GM12878 (cell line): Measurements from ENCODE around the gene G2E3. TPM values are rescaled to one million over a fixed set of nuclear protein-coding genes. Genes with fewer than 3 reads are reported as not detected.

Experiments
- ATAC-seq: fragments of 200-7000 bp; cut with Tn5 transposase; 3 replicates; pipeline ENCODE4 v1.9.1; 2020; ENCODE audit warnings: mild to moderate bottlenecking, moderate library complexity
- BruUV-seq: library from RNA; stranded (reverse); fragments of 400-500 nt; replicated peaks from 2 replicates; lab custom pipeline; 2021; lab: Mats Ljungman, UMichigan
- CTCF ChIA-PET: fragments of 300-600 bp; sonication (Branson Sonifier 250); formaldehyde crosslinking; extraction: SDS; loops from one replicate; lab custom pipeline; 2021; ENCODE audit warnings: inconsistent platforms; lab: Yijun Ruan, JAX
- POLR2A ChIA-PET: fragments of 350-600 bp; formaldehyde crosslinking; extraction: SDS; loops from one replicate; lab custom pipeline; 2021; ENCODE audit warnings: inconsistent platforms; lab: Charles Lee
- RAD21 ChIA-PET: fragments of 300-600 bp; sonication (Branson Sonifier 250); formaldehyde crosslinking; loops from one replicate; lab custom pipeline; 2023; ENCODE audit warnings: antibody characterized with exemption; ENCODE audit not compliant: unreplicated experiment; lab: Charles Lee
- SMC1A ChIA-PET: fragments of 300-600 bp; sonication (Branson Sonifier 250); formaldehyde crosslinking; loops from one replicate; lab custom pipeline; 2023; ENCODE audit not compliant: unreplicated experiment, uncharacterized antibody; lab: Charles Lee
- DNase-seq: peaks from one replicate; pipeline ENCODE4 v3.0.0-alpha.2; 2011; ENCODE audit warnings: low read depth, low spot score
- FAIRE-seq: peaks from 3 replicates; lab custom pipeline; 2011; peaks lifted over from hg19 to GRCh38; lab: Jason Lieb, UNC
- H2AFZ ChIP-seq: 2 replicates; pipeline ENCODE4 v1.6.0; 2011; ENCODE audit warnings: low read depth, low read length, control low read depth; ENCODE audit not compliant: control insufficient read depth
- H3K27ac ChIP-seq: 2 replicates; pipeline ENCODE4 v1.5.1; 2011; ENCODE audit warnings: control low read depth; ENCODE audit not compliant: control insufficient read depth, insufficient read depth
- H3K27me3 ChIP-seq, 2 experiments: replicated peaks in 1 of 2; 2 replicates each; pipeline versions ENCODE4 v1.6.0 to v1.6.1; 2011; ENCODE audit warnings: low read length in 1 of 2; ENCODE audit not compliant: control insufficient read depth in 2 of 2, insufficient read depth in 2 of 2
- H3K36me3 ChIP-seq, 2 experiments: 2 replicates each; pipeline ENCODE4 v1.5.1; 2011; ENCODE audit warnings: low read length in 1 of 2; ENCODE audit not compliant: control insufficient read depth in 2 of 2, insufficient read depth in 2 of 2
- H3K4me1 ChIP-seq: 2 replicates; pipeline ENCODE4 v1.6.1; 2011; ENCODE audit warnings: mild to moderate bottlenecking, low read length, moderate library complexity, mixed read lengths; ENCODE audit not compliant: control insufficient read depth, insufficient read depth
- H3K4me2 ChIP-seq: 2 replicates; pipeline ENCODE4 v1.6.0; 2011; ENCODE audit warnings: control low read depth; ENCODE audit not compliant: control insufficient read depth, insufficient read depth
- H3K4me3 ChIP-seq: fragments of 200-600 bp; sonication (generic); 2 replicates; pipeline ENCODE4 v1.5.1; 2016
- H3K79me2 ChIP-seq: 2 replicates; pipeline ENCODE4 v1.6.0; 2011; ENCODE audit warnings: low read length; ENCODE audit not compliant: control insufficient read depth, insufficient read depth
- H3K9ac ChIP-seq: 2 replicates; pipeline ENCODE4 v1.8.0; 2011; ENCODE audit warnings: low read length, control low read depth, mixed read lengths; ENCODE audit not compliant: control insufficient read depth, insufficient read depth
- H3K9me3 ChIP-seq: replicated peaks from 3 replicates; pipeline ENCODE4 v1.5.1; 2011; ENCODE audit warnings: mild to moderate bottlenecking, low read length; ENCODE audit not compliant: control insufficient read depth, insufficient read depth
- H4K20me1 ChIP-seq: 2 replicates; pipeline ENCODE4 v1.6.0; 2011; ENCODE audit not compliant: control insufficient read depth, insufficient read depth
- BCL11A ChIP-seq: IDR thresholded peaks from 2 replicates; pipeline ENCODE4 v1.6.1; 2011; ENCODE audit warnings: low read depth, low read length
- CHD2 ChIP-seq: IDR thresholded peaks from 2 replicates; pipeline ENCODE4 v1.6.1; 2011; ENCODE audit warnings: low read depth, low read length, improper control_type of control experiment, borderline replicate concordance
- ESRRA ChIP-seq: IDR thresholded peaks from 2 replicates; pipeline ENCODE4 v1.6.1; 2012; ENCODE audit warnings: mild to moderate bottlenecking, low read length, improper control_type of control experiment
- MEF2B ChIP-seq: fragments of 450-650 bp; IDR thresholded peaks from 2 replicates; pipeline ENCODE4 v1.6.1; 2018; ENCODE audit warnings: mild to moderate bottlenecking, moderate library complexity; ENCODE audit not compliant: partially characterized antibody, poor library complexity, severe bottlenecking
- MTA3 ChIP-seq: IDR thresholded peaks from 2 replicates; pipeline ENCODE4 v1.6.1; 2012; ENCODE audit warnings: low read length, inconsistent platforms, borderline replicate concordance
- NR2C1 ChIP-seq: fragments of 450-650 bp; IDR thresholded peaks from 2 replicates; pipeline ENCODE4 v1.6.1; 2017; ENCODE audit warnings: antibody characterized with exemption, mild to moderate bottlenecking, moderate library complexity
- RBBP5 ChIP-seq: fragments of 200-600 bp; sonication (generic); conservative IDR thresholded peaks from 2 replicates; pipeline ENCODE4 v1.6.1; 2016
- SIX5 ChIP-seq: IDR thresholded peaks from 2 replicates; pipeline ENCODE4 v1.6.1; 2011; ENCODE audit warnings: mild to moderate bottlenecking, low read depth, low read length, moderate library complexity; ENCODE audit not compliant: severe bottlenecking
- TARDBP ChIP-seq: IDR thresholded peaks from 2 replicates; pipeline ENCODE4 v1.6.1; 2016; ENCODE audit warnings: borderline replicate concordance
- WGBS: methylation state at CpG from one replicate; pipeline ENCODE4 v1.1.6; 2016; ENCODE audit warnings: low lambda C conversion rate; ENCODE audit not compliant: insufficient replicate concordance, insufficient coverage; ENCODE audit errors: missing lambda C conversion rate; 5-methylcytosine and 5-hydroxymethylcytosine counted together
- in situ Hi-C: fragments of 300-500 bp; cut with MboI; formaldehyde crosslinking; loops from 9 replicates; pipeline ENCODE4 v1.14.3; 2018; ENCODE audit warnings: mixed read lengths
- intact Hi-C: fragments of 100-400 bp; cut with micrococcal nuclease; formaldehyde crosslinking; loops from one replicate; pipeline ENCODE4 v1.14.2; 2022; ENCODE audit not compliant: unreplicated experiment
- polyA plus RNA-seq, 11 experiments: library from polyadenylated mRNA; depleted of rRNA in 4 of 11; unstranded in 6 of 11; stranded (reverse) in 5 of 11; fragments of >200 nt; fragmentation: Nextera tagmentation in 4 of 11; fragmentation: Illumina TruSeq in 1 of 11; extraction: Ambion mirVana in 4 of 11; extraction: Trizol in 1 of 11; gene quantifications; 1 replicate in 1 of 11; 2 replicates in 10 of 11; pipeline versions ENCODE4 v1.2.1 to v1.2.3, GENCODE V29; 2011 to 2016; ENCODE audit warnings: inconsistent platforms in 2 of 11, missing spikeins in 2 of 11, low read depth in 1 of 11
- total RNA-seq, 4 experiments: library from RNA; depleted of rRNA in 3 of 4; stranded (reverse); fragments of >200 nt in 3 of 4; fragmentation: Illumina TruSeq in 1 of 4; extraction: Trizol in 1 of 4; gene quantifications; 2 replicates each; pipeline versions ENCODE4 v1.2.1 to v1.2.3, GENCODE V29; 2013 to 2021
- TF ChIP-seq, protein P1 (sequence below), 3 experiments: IDR thresholded peaks in 2 of 3; conservative IDR thresholded peaks in 1 of 3; 2 replicates each; pipeline ENCODE4 v1.5.1; 2011; ENCODE audit warnings: low read depth in 3 of 3, low read length in 3 of 3, mild to moderate bottlenecking in 3 of 3, control low read depth in 2 of 3, moderate library complexity in 2 of 3, inconsistent platforms in 1 of 3, mixed read lengths in 1 of 3; ENCODE audit not compliant: control insufficient read depth in 2 of 3, insufficient read depth in 1 of 3; ENCODE audit errors: extremely low read depth in 1 of 3
- TF ChIP-seq, protein P2 (sequence below): IDR thresholded peaks from 2 replicates; pipeline ENCODE4 v1.6.1; 2011; ENCODE audit warnings: mild to moderate bottlenecking, low read depth, low read length, moderate library complexity; ENCODE audit not compliant: insufficient replicate concordance
- TF ChIP-seq, protein P3 (sequence below): IDR thresholded peaks from 2 replicates; pipeline ENCODE4 v1.6.1; 2012; ENCODE audit warnings: low read depth, low read length, improper control_type of control experiment

The G2E3 gene
- total and polyA plus RNA-seq, 10 of the 15 experiments (the other 5 are each of a cell fraction or from before 2014, with no cell fraction given): 10.0 to 38.0 (median 21.1) TPM

GRCh38 chr14:30572237-30572636 lies 13.3 kb downstream of the G2E3 start:
- no TSS peak for BruUV-seq
- peaks cover 95% of the 10 kb centered on the region for H3K79me2 ChIP-seq

More at GRCh38 chr14:30572237-30572636, 13.3 kb downstream of the G2E3 start:
- H3K27ac ChIP-seq: no peak overlapping the region
- ChIA-PET SMC1A (interaction anchor here (1.1 kb wide), 1 partner anchor 15 kb away, joined by 3 read pairs; no protein-coding TSS in a partner anchor), POLR2A (no interaction called here), RAD21 (interaction anchor here (0.7 kb wide), 1 partner anchor 1797 kb away, joined by 3 read pairs; no protein-coding TSS in a partner anchor), CTCF (no interaction called here)
- H3K27me3 ChIP-seq: no peaks in the 10 kb centered on the region
- DNase-seq (no peak), ATAC-seq (no peak), FAIRE-seq (no peak)
- no peaks in the 10 kb centered on the region for H3K36me3 ChIP-seq
- H3K4me3 ChIP-seq: no peak overlapping the region
- peaks cover 2% of the 10 kb centered on the region; the same call in 2 of the 3 replicates for H3K9me3 ChIP-seq
- H3K4me2 ChIP-seq: no peak overlapping the region
- intact Hi-C loops: no loop called here
- H2AFZ ChIP-seq: no peak overlapping the region
- H3K9ac ChIP-seq: no peak overlapping the region
- WGBS: 69% methylated on average over 3 of the region's 3 CpGs
- no peaks in the 10 kb centered on the region for H4K20me1 ChIP-seq
- TF ChIP-seq, protein P1, sequence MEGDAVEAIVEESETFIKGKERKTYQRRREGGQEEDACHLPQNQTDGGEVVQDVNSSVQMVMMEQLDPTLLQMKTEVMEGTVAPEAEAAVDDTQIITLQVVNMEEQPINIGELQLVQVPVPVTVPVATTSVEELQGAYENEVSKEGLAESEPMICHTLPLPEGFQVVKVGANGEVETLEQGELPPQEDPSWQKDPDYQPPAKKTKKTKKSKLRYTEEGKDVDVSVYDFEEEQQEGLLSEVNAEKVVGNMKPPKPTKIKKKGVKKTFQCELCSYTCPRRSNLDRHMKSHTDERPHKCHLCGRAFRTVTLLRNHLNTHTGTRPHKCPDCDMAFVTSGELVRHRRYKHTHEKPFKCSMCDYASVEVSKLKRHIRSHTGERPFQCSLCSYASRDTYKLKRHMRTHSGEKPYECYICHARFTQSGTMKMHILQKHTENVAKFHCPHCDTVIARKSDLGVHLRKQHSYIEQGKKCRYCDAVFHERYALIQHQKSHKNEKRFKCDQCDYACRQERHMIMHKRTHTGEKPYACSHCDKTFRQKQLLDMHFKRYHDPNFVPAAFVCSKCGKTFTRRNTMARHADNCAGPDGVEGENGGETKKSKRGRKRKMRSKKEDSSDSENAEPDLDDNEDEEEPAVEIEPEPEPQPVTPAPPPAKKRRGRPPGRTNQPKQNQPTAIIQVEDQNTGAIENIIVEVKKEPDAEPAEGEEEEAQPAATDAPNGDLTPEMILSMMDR (IDR thresholded peaks at IDR 0.05 in 2 of 3, conservative IDR thresholded peaks at IDR 0.05 in 1 of 3; ENCODE audit: control insufficient read depth in 2 of 3, extremely low read depth in 1 of 3, insufficient read depth in 1 of 3, low read depth in 3 of 3, low read length in 3 of 3): no peak
- TF ChIP-seq TARDBP (no peak), ESRRA (no peak), CHD2 (no peak), SIX5 (no peak), MTA3 (no peak), MEF2B (no peak), RBBP5 (no peak), NR2C1 (no peak), BCL11A (no peak)
- TF ChIP-seq, protein P2, sequence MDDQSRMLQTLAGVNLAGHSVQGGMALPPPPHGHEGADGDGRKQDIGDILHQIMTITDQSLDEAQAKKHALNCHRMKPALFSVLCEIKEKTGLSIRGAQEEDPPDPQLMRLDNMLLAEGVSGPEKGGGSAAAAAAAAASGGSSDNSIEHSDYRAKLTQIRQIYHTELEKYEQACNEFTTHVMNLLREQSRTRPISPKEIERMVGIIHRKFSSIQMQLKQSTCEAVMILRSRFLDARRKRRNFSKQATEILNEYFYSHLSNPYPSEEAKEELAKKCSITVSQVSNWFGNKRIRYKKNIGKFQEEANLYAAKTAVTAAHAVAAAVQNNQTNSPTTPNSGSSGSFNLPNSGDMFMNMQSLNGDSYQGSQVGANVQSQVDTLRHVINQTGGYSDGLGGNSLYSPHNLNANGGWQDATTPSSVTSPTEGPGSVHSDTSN: no peak
- TF ChIP-seq, protein P3, sequence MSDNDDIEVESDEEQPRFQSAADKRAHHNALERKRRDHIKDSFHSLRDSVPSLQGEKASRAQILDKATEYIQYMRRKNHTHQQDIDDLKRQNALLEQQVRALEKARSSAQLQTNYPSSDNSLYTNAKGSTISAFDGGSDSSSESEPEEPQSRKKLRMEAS: no peak
- no peaks in the 10 kb centered on the region for H3K4me1 ChIP-seq
- in situ Hi-C loops: no loop called here
